HL-60 (cell line): Measurements from ENCODE around the gene ROR2.

Source experiments
- CTCF ChIP-seq: IDR thresholded peaks from one replicate; pipeline ENCODE4 v1.5.1; 2011; ENCODE audit warnings: low read length, control low read depth, inconsistent platforms; ENCODE audit not compliant: insufficient read depth
- GABPA ChIP-seq: IDR thresholded peaks from 2 replicates; pipeline ENCODE4 v1.6.1; 2012; ENCODE audit warnings: low read depth
- POLR2AphosphoS5 ChIP-seq: IDR thresholded peaks from 2 replicates; pipeline ENCODE4 v1.6.1; 2012; ENCODE audit warnings: low read depth
- SPI1 ChIP-seq: IDR thresholded peaks from 2 replicates; pipeline ENCODE4 v1.6.1; 2012; ENCODE audit warnings: low read depth, mild to moderate bottlenecking, borderline replicate concordance
- TF ChIP-seq, protein P1 (sequence below): IDR thresholded peaks from 2 replicates; pipeline ENCODE4 v1.6.1; 2012; ENCODE audit warnings: low read depth; ENCODE audit not compliant: insufficient replicate concordance

GRCh38 chr9:91549177-91549576 is 400.9 kb downstream of the ROR2 start:
- TF ChIP-seq CTCF (no peak), POLR2AphosphoS5 (no peak), GABPA (no peak), SPI1 (no peak)
- TF ChIP-seq, protein P1, sequence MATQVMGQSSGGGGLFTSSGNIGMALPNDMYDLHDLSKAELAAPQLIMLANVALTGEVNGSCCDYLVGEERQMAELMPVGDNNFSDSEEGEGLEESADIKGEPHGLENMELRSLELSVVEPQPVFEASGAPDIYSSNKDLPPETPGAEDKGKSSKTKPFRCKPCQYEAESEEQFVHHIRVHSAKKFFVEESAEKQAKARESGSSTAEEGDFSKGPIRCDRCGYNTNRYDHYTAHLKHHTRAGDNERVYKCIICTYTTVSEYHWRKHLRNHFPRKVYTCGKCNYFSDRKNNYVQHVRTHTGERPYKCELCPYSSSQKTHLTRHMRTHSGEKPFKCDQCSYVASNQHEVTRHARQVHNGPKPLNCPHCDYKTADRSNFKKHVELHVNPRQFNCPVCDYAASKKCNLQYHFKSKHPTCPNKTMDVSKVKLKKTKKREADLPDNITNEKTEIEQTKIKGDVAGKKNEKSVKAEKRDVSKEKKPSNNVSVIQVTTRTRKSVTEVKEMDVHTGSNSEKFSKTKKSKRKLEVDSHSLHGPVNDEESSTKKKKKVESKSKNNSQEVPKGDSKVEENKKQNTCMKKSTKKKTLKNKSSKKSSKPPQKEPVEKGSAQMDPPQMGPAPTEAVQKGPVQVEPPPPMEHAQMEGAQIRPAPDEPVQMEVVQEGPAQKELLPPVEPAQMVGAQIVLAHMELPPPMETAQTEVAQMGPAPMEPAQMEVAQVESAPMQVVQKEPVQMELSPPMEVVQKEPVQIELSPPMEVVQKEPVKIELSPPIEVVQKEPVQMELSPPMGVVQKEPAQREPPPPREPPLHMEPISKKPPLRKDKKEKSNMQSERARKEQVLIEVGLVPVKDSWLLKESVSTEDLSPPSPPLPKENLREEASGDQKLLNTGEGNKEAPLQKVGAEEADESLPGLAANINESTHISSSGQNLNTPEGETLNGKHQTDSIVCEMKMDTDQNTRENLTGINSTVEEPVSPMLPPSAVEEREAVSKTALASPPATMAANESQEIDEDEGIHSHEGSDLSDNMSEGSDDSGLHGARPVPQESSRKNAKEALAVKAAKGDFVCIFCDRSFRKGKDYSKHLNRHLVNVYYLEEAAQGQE = no peak
